ENCODE measurements around the gene RIMBP2.

DNA sequence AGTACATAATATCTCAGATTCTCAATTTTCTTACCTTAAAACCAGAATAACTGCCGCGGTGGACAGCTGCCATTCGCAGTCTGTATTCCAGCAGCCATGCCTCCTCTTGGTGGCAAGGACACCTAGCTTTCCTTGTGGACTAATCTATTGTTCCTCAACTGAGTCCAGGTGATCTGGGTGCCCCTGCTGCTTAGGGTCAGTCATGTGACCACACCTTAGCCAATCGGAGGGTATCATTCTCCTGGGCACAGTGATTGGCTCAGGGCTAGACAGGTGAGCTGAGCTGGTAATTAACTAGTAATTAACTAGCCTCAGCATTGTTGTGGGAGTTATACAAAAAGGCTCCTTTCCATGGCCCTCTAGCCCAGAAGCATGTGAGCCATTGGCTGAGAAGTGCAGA, 55.0 kb downstream of the RIMBP2 start:
- TF ChIP-seq, protein P1, sequence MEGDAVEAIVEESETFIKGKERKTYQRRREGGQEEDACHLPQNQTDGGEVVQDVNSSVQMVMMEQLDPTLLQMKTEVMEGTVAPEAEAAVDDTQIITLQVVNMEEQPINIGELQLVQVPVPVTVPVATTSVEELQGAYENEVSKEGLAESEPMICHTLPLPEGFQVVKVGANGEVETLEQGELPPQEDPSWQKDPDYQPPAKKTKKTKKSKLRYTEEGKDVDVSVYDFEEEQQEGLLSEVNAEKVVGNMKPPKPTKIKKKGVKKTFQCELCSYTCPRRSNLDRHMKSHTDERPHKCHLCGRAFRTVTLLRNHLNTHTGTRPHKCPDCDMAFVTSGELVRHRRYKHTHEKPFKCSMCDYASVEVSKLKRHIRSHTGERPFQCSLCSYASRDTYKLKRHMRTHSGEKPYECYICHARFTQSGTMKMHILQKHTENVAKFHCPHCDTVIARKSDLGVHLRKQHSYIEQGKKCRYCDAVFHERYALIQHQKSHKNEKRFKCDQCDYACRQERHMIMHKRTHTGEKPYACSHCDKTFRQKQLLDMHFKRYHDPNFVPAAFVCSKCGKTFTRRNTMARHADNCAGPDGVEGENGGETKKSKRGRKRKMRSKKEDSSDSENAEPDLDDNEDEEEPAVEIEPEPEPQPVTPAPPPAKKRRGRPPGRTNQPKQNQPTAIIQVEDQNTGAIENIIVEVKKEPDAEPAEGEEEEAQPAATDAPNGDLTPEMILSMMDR (IDR thresholded peaks at IDR 0.05) = no peak
- no peak for TF ChIP-seq ZFX (IDR thresholded peaks at IDR 0.05; ENCODE audit: borderline replicate concordance)
